Measurements from ENCODE around the gene BCL2L13.

DNA sequence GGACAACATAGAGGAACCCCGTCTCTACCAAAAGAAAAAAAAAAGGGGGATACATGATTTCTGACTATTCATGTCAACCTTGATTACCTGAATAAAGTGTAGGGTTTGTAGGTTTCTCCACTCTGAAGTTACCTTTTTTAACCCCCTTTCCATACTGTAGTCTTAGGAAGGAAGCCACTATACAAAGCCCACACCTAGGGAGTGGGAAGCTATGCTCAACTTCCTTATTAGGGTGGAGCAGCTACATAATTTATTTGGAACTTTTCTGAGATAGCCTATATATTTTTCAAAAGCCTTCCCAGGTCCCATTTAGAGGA lies 9.4 kb upstream of the BCL2L13 start:
- TF ChIP-seq, protein P1, sequence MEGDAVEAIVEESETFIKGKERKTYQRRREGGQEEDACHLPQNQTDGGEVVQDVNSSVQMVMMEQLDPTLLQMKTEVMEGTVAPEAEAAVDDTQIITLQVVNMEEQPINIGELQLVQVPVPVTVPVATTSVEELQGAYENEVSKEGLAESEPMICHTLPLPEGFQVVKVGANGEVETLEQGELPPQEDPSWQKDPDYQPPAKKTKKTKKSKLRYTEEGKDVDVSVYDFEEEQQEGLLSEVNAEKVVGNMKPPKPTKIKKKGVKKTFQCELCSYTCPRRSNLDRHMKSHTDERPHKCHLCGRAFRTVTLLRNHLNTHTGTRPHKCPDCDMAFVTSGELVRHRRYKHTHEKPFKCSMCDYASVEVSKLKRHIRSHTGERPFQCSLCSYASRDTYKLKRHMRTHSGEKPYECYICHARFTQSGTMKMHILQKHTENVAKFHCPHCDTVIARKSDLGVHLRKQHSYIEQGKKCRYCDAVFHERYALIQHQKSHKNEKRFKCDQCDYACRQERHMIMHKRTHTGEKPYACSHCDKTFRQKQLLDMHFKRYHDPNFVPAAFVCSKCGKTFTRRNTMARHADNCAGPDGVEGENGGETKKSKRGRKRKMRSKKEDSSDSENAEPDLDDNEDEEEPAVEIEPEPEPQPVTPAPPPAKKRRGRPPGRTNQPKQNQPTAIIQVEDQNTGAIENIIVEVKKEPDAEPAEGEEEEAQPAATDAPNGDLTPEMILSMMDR (IDR thresholded peaks at IDR 0.05), result no peak
- no peak for TF ChIP-seq POLR2A (IDR thresholded peaks at IDR 0.05)
